NOMO-1 treated with DMSO at 0.1 percent for 48 hours (cell line): ENCODE measurements around the gene FAM174C.

ENCODE experiments used
- DNase-seq: peaks from one replicate; lab custom pipeline; 2025; ENCODE audit not compliant: unreplicated experiment; lab: John Stamatoyannopoulos, UW

FAM174C gene

DNA sequence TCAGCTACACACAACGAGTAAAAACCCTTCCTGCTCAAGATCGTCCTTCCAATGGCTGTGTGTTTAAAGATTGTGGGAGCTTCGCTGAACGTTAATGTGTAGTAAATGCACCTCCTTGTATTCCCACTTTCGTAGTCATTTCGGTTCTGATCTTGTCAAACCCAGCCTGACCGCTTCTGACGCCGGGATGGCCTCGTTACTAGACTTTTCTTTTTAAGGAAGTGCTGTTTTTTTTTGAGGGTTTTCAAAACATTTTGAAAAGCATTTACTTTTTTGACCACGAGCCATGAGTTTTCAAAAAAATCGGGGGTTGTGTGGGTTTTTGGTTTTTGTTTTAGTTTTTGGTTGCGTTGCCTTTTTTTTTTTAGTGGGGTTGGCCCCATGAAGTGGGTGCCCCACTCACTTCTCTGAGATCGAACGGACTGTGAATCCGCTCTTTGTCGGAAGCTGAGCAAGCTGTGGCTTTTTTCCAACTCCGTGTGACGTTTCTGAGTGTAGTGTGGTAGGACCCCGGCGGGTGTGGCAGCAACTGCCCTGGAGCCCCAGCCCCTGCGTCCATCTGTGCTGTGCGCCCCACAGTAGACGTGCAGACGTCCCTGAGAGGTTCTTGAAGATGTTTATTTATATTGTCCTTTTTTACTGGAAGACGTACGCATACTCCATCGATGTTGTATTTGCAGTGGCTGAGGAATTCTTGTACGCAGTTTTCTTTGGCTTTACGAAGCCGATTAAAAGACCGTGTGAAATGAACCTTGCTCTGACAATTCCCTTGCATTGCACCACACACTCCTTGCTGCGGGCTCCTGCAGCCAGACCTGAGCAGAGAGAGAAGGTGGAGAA, 2.7 kb upstream of the FAM174C start:
- DNase-seq = no peak

GRCh38 chr19:1273263-1274041, 1.9 kb upstream of the FAM174C start:
- no peak for DNase-seq

- no peak for DNase-seq
Observed at GRCh38 chr19:1274081-1274851, 1.1 kb upstream of the FAM174C start.

GRCh38 chr19:1274852-1275259, 474 bp upstream of the FAM174C start:
- no peak for DNase-seq

DNA sequence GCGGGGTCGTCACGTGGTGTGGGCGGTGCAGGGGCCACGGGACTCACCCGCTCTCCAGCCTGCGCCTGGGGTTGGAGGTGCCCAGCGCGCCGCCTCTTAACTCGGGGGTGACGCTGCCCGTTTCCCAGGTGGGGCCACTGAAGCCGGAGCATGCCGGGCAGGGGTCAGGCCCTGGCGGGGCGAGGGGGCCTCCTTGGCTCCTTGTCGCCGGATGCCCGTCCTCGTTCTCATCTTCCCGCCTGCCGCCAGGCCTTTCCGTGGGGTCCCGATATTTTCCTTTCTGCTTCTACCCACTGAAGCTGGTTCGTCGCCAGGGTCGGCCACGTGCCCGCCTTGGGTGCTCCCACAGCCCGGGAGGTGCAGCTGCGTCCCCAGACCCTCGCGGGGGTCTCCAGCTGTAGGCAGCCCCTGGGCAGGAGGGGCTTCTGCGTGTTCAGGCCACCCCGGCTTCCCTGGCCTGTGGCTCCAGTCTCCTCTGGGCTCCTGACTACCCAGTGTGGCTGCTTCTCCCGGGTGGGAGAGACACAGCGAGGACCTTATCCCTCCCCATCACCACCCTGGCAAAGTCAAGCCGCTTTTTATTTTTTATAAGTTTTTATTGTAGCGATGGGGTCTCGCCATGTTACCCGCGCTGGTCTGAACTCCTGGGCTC, 772 bp downstream of the FAM174C start:
- no peak for DNase-seq

DNA sequence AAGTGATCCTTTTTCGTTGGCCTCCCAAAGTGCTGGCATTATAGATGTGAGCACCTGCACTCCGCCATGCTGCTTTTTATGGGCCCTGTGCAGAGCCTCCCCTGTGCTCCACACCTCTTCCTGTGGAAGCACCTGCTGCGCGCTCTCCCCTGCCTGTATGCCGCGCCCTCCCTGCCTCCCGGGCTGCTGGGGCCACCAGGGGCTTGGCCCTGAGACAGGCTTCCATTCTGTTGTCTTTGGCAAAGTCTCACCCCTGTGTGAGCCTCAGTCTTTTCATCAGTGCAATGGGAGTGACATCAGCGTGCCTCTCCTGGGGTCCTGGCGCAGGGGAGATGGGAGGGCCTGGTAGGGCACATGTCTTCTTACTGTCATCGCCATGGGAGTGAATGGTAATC, 1.3 kb downstream of the FAM174C start:
- DNase-seq = no peak

GRCh38 chr19:1277061-1277460, 1.7 kb downstream of the FAM174C start:
- DNase-seq = no peak

DNA sequence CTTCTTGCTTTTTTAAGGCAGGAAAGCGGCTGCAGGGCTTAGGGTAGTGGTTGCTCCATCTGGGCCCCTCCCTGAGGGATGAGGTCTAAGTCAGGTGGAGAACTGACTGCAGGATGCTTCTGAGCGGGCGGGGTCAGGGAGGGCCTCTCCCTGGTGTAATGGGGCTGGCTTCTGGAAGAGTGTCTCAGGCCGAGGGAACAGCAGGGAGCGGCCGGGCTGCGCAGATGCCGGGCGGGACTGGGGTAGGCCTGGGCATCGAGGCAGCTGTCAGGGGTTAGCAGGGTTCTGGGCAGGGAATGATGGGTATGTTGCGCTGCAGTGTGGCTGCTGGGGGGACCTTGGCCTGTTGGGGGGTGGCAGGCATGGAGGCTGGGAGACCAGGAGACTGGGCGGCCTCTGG, 2.7 kb downstream of the FAM174C start:
- DNase-seq = no peak

- DNase-seq = no peak
Observed at GRCh38 chr19:1278713-1279660, 3.7 kb downstream of the FAM174C start.

DNA sequence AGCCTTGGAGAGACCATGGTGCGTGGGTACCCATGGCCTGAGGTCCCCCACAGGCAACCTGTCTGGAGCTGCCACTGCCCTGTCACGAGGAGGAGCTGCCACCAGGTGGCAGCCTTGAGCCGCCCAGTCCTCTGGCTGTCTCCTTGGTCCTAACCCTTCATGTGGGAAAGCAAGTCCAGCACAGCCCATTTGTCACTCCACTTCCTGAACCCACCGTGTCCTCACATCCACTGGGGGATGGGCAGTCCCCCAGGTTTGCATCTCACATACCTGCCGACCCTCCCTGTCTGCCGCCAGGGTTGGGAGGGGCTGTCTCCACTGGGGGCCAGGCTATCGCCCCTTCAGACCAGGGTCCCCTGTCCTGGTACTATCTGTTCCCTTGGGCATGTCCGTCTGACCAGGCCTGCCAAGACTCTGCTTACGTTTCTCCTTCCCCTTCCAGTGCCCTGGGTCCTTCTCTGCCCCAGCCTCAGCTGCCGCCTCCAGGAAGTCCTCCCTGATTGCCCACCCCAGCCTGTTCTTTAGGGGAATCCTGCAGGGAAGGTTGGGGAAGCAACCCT, 4.5 kb downstream of the FAM174C start:
- DNase-seq = peak; percentile 70

- no peak for DNase-seq
Observed at GRCh38 chr19:1280636-1281568, 5.6 kb downstream of the FAM174C start.

- no peak for DNase-seq
Observed at GRCh38 chr19:1281569-1282287, 6.4 kb downstream of the FAM174C start.

GRCh38 chr19:1282588-1283206, 7.4 kb downstream of the FAM174C start:
- no peak for DNase-seq

- no peak for DNase-seq
Observed at GRCh38 chr19:1283207-1283916, 8.0 kb downstream of the FAM174C start.

- DNase-seq = no peak
Observed at GRCh38 chr19:1283917-1284292, 8.6 kb downstream of the FAM174C start.

DNA sequence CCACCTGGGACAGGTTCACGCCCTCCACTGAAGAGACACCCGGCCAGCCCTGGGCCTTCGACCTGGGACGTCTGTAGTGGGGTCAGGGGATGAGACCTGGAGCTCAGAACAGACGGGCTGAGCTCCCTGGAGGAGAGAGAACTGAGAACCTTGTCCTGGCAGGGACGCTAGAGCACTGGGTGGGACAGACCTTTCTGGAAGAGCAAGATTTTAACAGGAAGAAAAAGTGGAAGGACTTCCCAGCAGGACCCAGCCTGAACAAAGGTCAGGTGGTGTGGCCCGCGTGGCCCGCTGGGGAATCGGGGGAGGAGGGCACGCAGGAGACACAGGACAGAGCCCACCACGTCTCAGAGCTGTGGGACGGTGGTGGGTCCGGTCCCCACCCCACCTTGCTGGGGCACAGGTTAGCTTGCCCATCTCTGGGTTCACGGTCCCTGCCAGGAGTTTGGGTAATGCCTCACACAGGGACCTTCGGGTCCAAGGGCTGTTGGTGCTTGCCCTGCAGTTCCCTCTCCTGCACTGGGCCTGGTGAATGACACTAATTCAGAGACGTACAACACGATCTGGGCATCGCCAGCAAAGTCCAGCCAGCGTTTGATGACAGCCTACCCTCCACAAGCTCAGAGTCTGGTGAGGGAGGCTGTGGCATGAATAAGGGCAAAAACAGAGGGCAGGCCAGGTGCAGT, 9.1 kb downstream of the FAM174C start:
- no peak for DNase-seq
